Natural killer cell (primary cell): Measurements from ENCODE around the gene RTN4R. TPM values are rescaled to one million over a fixed set of nuclear protein-coding genes. Genes with fewer than 3 reads are reported as not detected.

Source experiments
- ATAC-seq, 3 donors: fragments of 150-1000 bp in 2 of 3; fragments of 200-7000 bp in 1 of 3; cut with Tn5 transposase; 1 replicate in 1 of 3; 2 replicates in 2 of 3; pipeline ENCODE4 v1.10.0; 2021; ENCODE audit warnings: mild to moderate bottlenecking in 2 of 3, moderate library complexity in 2 of 3
- DNase-seq, 2 donors: peaks; one replicate each; pipeline versions ENCODE4 v3.0.0 to v3.0.0-alpha.2; 2013 to 2021; ENCODE audit warnings: mixed read lengths in 1 of 2
- H3K27ac ChIP-seq: one replicate; pipeline ENCODE4 v1.5.1; 2013; ENCODE audit warnings: mild to moderate bottlenecking, low read length
- H3K27me3 ChIP-seq: one replicate; pipeline ENCODE4 v1.6.1; 2013; ENCODE audit warnings: low read length; ENCODE audit not compliant: control insufficient read depth, insufficient read depth
- H3K36me3 ChIP-seq: one replicate; pipeline ENCODE4 v1.6.1; 2013; ENCODE audit warnings: low read length; ENCODE audit not compliant: control insufficient read depth, insufficient read depth
- H3K4me1 ChIP-seq: one replicate; pipeline ENCODE4 v1.6.1; 2013; ENCODE audit warnings: low read length; ENCODE audit not compliant: control insufficient read depth, insufficient read depth
- H3K4me3 ChIP-seq: one replicate; pipeline ENCODE4 v1.5.1; 2013; ENCODE audit warnings: low read length
- H3K9me3 ChIP-seq: one replicate; pipeline ENCODE4 v1.6.1; 2013; ENCODE audit warnings: low read length; ENCODE audit not compliant: control insufficient read depth, insufficient read depth
- H3K27ac Mint-ChIP-seq, 2 donors: one replicate each; pipeline ENCODE4 v1.8.0; 2022; ENCODE audit warnings: mild to moderate bottlenecking in 2 of 2, mixed read lengths in 2 of 2, moderate library complexity in 1 of 2
- H3K27me3 Mint-ChIP-seq, 2 donors: one replicate each; pipeline ENCODE4 v1.8.0; 2022; ENCODE audit warnings: low read depth in 2 of 2, mixed read lengths in 2 of 2
- H3K36me3 Mint-ChIP-seq: one replicate; pipeline ENCODE4 v1.8.0; 2022; ENCODE audit warnings: mixed read lengths
- H3K4me1 Mint-ChIP-seq, 2 donors: one replicate each; pipeline ENCODE4 v1.8.0; 2022; ENCODE audit warnings: mixed read lengths in 2 of 2
- H3K4me3 Mint-ChIP-seq: one replicate; pipeline ENCODE4 v1.8.0; 2022; ENCODE audit warnings: mild to moderate bottlenecking, moderate library complexity, mixed read lengths
- H3K9me3 Mint-ChIP-seq, 2 donors: one replicate each; pipeline ENCODE4 v1.8.0; 2022; ENCODE audit warnings: mixed read lengths in 2 of 2
- WGBS: methylation state at CpG from one replicate; pipeline ENCODE4 v1.1.7; 2013; ENCODE audit warnings: missing lambda C conversion rate; ENCODE audit not compliant: insufficient coverage; 5-methylcytosine and 5-hydroxymethylcytosine counted together
- intact Hi-C: fragments of 100-400 bp; cut with micrococcal nuclease; formaldehyde crosslinking; loops from one replicate; pipeline ENCODE4 v1.14.2; 2022
- total RNA-seq, 4 donors: library from RNA; stranded (reverse); fragments of 120-200 nt in 1 of 4; gene quantifications; one replicate each; pipeline versions ENCODE4 v1.2.3 to v1.2.4, GENCODE V29; 2013 to 2022
- TF ChIP-seq, protein P1 (sequence below): fragments of 200-600 bp; IDR thresholded peaks from one replicate; pipeline ENCODE4 v1.8.0; 2022; ENCODE audit warnings: antibody characterized with exemption

The RTN4R gene
- total RNA-seq, 3 donors from 2014 or later (not counting 1 experiment from before 2014, with no cell fraction given), result 1.2 to 2.9 (median 1.6) TPM

DNA sequence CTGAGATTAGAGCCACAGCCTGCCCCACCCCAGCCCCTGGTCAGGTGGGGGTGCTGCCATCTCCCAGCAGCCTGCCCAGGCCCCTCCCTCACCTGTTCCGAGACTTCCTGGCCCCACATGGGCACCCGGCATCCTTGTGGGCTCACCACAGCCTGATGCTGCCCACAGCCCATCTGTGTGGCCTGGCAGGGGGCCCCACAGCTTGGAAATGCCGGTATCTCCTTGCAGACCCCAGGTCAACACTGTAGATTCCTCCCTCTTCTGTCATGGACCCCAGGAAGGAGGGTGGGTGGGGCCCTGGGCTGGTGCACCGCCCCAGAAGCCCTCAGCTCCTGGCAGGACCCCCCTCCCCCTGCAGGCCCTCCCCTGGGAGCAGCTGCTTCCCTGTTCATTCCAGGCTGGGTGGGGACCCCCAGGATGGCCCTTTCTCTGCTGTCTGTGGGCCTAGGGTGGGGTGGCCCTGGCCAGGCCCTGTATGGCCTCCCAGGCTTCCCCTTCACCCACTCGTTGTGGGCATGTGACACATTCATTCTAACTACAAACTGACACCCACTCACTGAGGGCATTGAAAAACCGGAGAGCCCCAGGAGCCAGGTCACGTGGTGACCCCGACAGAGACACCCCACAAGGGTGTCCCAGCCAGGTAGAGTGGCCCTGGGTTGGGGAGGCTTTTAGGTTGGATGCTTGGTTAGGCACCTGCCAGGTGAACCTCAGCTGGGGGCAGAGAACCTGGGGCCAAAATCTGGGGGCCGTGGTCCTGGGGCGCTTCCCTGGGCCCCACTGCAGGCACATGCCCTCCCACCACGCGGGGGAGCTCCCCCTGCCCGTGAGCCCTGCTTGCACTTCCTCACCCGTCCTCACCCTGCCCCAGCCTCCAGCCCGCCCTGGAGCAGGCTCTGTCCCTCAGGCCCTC is 73.2 kb downstream of the RTN4R start:
- Mint-ChIP-seq H3K36me3 (no peaks in the 10 kb centered on the region), H3K4me3 (no peak overlapping the region)

DNA sequence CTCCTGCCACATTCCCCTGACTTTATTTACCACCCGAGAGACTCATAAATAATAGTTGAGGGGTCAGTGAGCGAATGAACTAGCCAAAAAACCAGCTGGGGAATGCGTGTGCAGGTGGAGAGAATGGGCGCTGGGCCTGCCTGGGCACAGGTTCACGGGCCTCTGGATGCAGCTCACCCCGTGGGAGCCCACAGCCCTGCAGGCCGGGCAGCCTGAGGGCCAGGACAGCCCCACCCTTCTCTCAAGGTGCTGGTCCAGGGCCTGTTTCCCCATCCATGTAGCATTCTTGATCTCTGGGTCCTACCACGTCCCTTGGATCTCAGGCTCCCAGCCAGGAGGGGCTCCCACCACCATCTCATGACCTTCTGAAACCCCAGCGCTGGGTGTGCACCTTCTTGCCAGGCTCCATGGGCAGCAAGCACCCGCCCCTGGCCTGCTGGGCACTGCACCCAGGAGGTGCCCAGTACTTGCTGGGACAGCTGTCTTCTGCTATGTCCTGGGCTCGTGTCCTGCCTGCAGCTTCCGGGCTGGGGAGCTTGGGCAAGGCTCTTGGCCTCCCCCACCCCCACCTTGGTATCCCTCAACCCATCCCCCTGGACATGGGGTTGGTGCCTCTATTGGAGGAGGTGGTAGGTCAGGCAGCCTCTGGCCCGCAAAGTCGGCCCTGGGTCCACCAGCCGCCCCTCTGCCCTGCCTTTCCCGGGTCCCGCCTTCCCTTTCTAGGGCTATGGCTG is 74.2 kb downstream of the RTN4R start:
- ATAC-seq (no peak), DNase-seq (no peak)
- WGBS, result 90% methylated on average over 17 of the region's 17 CpGs
- H3K27ac ChIP-seq, result no peak overlapping the region
- no peaks in the 10 kb centered on the region for H3K36me3 ChIP-seq
- no peaks in the 10 kb centered on the region for H3K27me3 Mint-ChIP-seq
- H3K36me3 Mint-ChIP-seq, result no peaks in the 10 kb centered on the region
- peaks cover 0 to 6% of the 10 kb centered on the region in 2 donors for H3K4me1 Mint-ChIP-seq
- H3K9me3 Mint-ChIP-seq, result no peaks in the 10 kb centered on the region
- H3K4me3 Mint-ChIP-seq, result no peak overlapping the region
- H3K27me3 ChIP-seq, result no peaks in the 10 kb centered on the region
- H3K9me3 ChIP-seq, result no peaks in the 10 kb centered on the region
- H3K4me3 ChIP-seq, result no peak overlapping the region
- intact Hi-C loops, result no loop called here
- H3K4me1 ChIP-seq, result peaks cover 4% of the 10 kb centered on the region
- TF ChIP-seq, protein P1, sequence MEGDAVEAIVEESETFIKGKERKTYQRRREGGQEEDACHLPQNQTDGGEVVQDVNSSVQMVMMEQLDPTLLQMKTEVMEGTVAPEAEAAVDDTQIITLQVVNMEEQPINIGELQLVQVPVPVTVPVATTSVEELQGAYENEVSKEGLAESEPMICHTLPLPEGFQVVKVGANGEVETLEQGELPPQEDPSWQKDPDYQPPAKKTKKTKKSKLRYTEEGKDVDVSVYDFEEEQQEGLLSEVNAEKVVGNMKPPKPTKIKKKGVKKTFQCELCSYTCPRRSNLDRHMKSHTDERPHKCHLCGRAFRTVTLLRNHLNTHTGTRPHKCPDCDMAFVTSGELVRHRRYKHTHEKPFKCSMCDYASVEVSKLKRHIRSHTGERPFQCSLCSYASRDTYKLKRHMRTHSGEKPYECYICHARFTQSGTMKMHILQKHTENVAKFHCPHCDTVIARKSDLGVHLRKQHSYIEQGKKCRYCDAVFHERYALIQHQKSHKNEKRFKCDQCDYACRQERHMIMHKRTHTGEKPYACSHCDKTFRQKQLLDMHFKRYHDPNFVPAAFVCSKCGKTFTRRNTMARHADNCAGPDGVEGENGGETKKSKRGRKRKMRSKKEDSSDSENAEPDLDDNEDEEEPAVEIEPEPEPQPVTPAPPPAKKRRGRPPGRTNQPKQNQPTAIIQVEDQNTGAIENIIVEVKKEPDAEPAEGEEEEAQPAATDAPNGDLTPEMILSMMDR, result no peak
- H3K27ac Mint-ChIP-seq, result no peak overlapping the region

More for the DNA sequence above, 73.2 kb downstream of the RTN4R start:
- intact Hi-C loops, result no loop called here
- WGBS, result 52% methylated on average over 15 of the region's 15 CpGs
- ATAC-seq (no peak), DNase-seq (no peak)
- Mint-ChIP-seq H3K27me3 (no peaks in the 10 kb centered on the region), H3K9me3 (no peaks in the 10 kb centered on the region), H3K4me1 (peaks cover 0 to under 1% of the 10 kb centered on the region in 2 donors), H3K27ac (no peak overlapping the region)
- Histone ChIP-seq H3K4me1 (peaks cover 2% of the 10 kb centered on the region), H3K9me3 (no peaks in the 10 kb centered on the region), H3K27ac (no peak overlapping the region), H3K36me3 (no peaks in the 10 kb centered on the region), H3K4me3 (no peak overlapping the region), H3K27me3 (no peaks in the 10 kb centered on the region)
- TF ChIP-seq, protein P1, result no peak

DNA sequence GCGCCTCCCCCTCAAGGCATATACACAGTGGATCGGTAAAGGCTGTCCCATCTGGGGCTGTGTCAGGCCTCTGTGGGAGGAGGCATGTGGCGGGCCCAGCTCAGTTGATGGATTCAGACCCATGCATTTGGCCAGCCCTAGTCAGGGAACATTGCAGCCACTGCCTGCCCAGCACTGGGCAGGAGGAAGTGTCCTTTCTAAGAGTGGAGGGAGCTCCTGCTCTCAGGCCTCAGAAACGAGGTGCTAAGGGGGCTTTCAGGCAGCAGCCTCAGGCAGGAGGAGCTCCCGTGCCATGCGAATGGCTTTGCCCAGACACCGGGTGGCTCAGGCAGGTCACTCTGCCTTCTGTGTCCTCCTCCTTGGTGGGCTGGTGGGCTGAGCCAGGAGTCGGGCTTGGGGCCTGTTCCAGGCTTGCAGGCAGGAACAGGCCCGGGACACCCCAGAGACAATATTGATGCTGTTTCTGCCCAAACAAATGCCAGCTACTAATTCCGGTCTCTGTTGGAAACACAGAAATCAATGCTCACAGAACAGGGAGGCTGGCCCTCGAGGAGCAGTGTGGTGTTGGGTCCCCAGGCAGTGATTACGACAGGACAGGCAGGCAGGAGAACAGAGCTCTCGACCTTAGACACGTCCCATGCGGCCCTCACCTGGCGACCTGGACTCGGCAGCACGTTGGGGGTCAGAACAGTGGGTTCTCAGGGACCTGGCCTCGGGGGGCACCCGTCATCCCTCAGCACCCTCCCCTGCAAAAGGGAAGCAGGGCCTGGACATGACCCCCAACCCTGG is 75.0 kb downstream of the RTN4R start:
- DNase-seq, result no peak
- Histone ChIP-seq H3K9me3 (no peaks in the 10 kb centered on the region), H3K27me3 (no peaks in the 10 kb centered on the region), H3K4me3 (no peak overlapping the region), H3K4me1 (peaks cover 4% of the 10 kb centered on the region), H3K27ac (no peak overlapping the region), H3K36me3 (no peaks in the 10 kb centered on the region)
- Mint-ChIP-seq H3K4me3 (no peak overlapping the region), H3K9me3 (no peaks in the 10 kb centered on the region), H3K27me3 (no peaks in the 10 kb centered on the region), H3K36me3 (no peaks in the 10 kb centered on the region), H3K27ac (no peak overlapping the region), H3K4me1 (peaks cover 0 to 6% of the 10 kb centered on the region in 2 donors)
- intact Hi-C loops, result no loop called here
- TF ChIP-seq, protein P1, result no peak
- ATAC-seq, result no peak
- 85% methylated on average over 20 of the region's 20 CpGs for WGBS
